HG03159 (cell line): ENCODE measurements around the gene SLC6A4.
"Not testable (repeated sequence)": the region's sequence is repeated elsewhere in the genome, so short reads cannot be mapped to it uniquely, and the experiment has no call there.

Source experiments
- ATAC-seq: cut with Tn5 transposase; IDR thresholded peaks from one replicate; pipeline ENCODE4 v1.9.1; 2021; ENCODE audit warnings: mild to moderate bottlenecking, moderate library complexity; ENCODE audit not compliant: unreplicated experiment

The SLC6A4 gene

DNA sequence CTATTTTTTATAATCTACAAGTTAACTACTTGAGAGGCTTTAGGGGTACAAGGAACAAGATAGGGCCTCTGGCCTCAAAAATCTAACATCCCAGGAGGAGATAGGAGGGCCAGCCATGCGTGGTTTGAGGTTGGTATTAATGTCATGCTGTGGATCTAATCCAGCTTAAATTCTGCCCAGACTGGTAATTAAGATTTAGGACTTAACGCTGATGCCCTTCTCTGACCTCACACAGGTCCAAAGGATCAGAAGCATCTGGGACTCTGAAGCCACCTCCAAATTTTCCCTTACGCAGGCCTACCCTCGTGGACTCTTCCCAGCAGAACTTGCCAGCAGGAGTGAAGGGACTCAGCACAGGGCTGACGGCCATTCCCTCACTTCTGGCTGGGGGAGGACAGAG lies 15.1 kb downstream of the SLC6A4 start:
- no peak for ATAC-seq

DNA sequence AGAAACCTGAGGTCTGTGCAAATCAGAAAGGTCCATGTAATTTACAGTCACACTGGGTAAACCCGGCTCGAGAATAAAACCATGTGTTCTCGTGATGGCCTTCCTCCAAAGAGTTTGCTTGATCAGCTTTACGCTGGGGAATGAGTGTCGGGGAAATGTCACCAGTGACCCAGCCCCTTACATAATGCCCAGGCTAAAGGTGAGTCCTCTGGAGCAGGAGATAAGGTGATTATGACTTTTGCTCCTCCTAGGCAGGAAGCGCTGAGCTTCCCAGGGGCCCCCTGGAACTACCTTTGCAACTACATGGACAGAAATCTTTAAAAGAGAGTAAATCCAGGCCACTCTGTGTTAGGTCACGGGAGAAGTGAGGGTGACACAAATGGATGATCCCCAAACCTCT lies 15.7 kb downstream of the SLC6A4 start:
- ATAC-seq: no peak

DNA sequence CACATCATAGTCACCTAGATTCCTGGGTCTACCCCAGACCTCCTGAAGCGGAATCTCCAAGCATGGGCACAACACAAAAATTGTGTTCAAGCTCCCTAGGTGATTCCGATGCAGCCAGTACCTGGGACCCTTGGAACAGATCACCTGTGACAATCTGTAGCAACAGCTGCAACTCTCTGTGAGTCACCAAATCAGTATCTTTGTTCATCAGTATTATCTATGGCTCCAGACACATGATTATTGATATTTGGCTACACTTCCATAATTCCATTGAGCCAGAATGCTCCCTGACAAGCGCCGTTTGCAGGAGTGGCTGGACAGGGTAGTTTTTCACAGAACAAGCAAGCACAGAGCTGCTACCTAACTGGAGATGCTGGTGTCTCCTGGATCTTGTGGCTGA lies 16.2 kb downstream of the SLC6A4 start:
- no peak for ATAC-seq

DNA sequence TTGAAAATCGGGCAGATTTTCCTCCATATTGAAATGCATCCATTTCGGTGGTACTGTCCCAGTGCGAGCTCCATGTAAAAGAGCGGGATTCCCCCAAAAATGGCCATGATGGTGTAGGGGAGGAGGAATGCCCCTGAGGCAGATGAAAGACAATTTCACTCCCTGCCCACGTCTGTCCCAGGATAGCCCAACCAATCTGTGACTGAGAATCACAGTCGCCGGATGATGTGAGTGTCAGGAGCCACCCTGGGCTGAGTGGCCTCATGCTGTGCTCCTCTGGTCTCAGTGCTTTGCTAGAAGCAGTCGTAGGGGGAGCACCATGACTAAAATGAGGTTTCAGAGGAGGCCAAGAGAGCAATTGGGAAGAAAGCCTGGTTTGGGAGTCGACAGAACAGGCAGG lies 16.7 kb downstream of the SLC6A4 start:
- no peak for ATAC-seq

DNA sequence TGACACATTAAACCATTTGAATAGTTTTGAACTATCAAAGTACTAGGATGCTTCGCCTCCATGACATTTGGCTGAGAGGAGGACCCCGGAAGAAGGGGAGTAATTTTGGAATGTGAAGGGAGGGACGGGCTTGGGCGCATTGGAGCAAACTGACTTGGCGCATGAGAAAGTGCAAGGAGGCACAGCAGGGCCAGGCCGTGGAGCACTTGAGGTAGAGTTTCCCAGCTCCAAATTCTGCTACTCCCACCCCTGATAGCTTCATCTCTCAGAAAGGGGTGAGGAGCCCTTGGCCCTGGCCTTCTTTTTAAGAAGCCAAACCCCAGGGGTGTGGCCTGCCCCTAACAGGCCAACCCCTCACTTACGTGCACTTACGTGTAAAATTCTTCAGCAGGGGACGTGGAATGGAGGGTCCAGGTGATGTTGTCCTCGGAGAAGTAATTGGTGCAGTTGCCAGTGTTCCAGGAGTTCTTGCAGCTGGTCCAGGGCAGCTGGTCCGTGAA lies 17.7 kb downstream of the SLC6A4 start:
- no peak for ATAC-seq

DNA sequence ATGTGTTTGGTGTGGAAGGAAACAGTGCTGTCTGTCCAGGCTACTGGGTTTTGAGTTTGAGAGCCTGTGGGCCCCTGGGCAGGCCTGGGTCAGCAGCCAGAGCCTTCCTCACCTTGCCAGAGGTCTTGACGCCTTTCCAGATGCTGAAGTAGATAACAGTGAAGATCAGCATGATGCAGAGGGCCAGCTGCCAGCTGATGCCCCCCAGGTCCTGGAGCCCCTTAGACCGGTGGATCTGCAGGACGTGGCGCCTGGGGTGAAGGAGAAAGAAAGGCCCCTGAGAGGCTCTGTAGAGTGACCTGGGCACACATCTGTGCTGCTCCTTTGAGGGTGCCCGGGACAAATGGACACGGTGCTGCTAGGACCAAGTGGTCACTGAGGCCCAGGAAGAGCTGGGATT lies 18.4 kb downstream of the SLC6A4 start:
- no peak for ATAC-seq

DNA sequence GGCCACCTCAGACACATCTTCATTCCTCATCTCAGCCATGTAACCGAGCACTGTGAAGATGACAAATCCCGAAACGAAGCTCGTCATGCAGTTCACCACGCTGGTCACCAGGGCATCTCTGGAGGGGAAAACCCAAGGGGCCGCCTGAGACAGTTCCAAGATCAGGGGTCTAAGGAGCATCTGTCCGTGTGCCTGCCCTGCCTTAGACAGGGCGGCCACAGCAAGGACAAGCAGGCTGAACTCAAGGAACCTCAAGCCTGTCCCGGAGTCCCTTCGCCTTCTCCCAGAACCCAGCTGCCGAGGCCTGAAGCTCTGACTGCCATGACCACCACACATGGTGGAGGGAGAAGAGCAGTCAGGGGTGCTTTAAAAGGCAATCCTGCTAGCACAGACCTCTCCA lies 22.7 kb downstream of the SLC6A4 start:
- ATAC-seq: no peak

DNA sequence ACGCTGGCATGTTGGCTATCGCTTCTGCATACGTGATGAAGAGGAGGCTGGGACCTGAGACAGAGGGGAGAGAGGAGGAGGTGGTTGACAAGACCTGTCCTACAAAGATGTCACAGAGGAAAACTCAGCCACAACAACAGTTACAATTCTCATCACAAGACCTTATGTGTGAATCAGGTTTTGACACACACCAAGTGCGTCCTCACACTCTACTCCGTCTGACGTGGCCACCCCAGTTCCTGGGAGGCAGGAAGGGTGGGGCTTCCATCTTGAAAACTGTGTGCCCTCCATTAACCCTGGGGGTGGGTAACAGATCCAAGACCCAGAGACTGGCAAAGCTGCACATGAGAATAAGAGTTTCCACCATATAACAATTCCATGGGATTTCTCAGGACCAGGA lies 24.1 kb downstream of the SLC6A4 start:
- ATAC-seq: no peak

DNA sequence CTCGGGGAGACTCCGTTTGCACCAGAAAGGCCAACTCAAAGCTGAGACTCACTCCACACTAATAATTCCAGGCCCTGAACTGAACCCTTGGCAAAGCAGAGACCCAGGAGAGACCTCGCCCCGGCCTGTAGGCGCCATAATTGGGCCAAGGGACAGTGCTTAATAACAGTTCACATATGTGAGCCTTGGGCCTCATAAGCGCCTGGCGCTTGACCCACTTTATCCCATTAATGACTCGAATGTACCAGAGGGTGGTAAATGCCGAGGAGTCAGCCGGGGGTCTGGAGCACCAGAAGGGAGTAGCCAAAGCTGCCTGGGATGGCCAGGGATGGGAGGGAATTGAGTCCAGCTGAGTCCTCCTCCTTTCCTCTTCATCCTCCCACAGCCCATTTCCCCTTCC lies 24.6 kb downstream of the SLC6A4 start:
- no peak for ATAC-seq

DNA sequence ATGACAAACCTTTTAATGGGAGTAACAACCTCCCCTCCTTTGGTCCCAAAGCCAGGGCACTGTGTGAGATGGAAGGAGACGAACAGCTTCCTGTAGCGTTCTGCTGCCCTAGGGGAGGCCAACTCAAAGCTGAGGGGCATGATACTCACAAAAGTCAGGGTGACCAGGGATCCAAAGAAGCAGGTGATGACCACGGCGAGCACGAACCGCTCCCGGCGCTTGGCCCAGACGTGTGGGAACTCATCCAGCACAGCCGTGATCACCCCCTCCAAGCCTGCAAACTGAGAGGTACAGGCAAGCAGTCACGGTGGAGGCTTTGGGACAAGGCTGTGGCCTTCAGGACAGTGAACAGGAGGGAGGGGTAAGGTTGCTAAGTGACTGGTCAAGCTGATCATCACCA lies 25.1 kb downstream of the SLC6A4 start:
- ATAC-seq: no peak

DNA sequence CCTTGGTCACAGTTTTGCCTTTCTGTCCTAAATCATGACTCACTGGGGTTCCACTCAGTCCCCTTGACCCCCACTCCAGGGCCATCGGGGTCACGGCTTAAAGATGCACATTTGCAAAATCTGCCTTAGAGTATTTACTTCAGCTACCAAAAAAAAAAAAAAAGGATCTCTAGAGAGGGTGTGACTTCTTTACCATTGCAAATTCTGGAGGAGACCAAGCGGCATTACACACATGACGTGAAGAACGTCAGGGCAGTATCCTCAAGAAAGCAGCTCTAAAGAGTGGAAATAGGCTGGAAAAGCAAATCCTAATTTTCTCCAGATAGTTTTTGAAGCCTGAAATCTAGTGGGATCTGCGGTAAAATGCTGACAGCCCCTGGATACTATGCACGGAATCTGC lies 25.6 kb downstream of the SLC6A4 start:
- no peak for ATAC-seq

DNA sequence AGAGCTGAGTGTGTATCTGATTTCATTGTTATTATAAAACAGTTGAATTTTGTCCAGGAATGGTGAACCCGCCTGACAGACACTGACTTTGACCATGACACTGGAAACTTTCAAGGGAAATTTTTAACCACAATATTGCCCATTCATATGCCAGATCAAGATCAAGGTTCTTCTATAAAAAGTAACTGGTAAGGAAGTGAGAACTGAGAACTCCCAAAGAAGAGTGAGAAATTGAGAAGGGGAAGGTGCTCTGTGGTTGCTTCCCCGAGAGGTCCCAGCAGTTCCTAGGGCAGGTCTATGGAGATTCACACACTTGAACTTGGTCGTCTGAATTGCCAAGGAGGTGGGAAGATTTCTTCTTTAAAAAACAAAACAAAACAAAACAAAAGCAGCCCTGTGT lies 27.3 kb downstream of the SLC6A4 start:
- no peak for ATAC-seq

DNA sequence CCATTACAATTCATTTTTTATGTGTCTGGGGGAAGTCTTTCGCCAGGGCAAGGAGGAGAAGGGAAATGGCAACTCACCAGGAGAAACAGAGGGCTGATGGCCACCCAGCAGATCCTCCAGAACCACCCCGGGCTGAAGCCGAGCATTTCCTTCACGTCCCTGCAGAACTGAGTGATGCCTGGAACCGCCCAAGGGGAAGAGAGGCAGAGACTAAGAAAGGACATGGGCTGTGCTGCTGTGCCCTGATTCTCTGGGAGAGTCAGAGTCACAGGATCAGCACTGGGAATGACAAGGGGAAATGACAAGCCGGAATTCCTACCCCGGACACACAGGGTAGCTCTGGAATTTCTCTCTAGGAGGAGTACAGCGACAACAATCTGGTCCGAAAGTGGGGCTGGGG lies 27.8 kb downstream of the SLC6A4 start:
- no peak for ATAC-seq

DNA sequence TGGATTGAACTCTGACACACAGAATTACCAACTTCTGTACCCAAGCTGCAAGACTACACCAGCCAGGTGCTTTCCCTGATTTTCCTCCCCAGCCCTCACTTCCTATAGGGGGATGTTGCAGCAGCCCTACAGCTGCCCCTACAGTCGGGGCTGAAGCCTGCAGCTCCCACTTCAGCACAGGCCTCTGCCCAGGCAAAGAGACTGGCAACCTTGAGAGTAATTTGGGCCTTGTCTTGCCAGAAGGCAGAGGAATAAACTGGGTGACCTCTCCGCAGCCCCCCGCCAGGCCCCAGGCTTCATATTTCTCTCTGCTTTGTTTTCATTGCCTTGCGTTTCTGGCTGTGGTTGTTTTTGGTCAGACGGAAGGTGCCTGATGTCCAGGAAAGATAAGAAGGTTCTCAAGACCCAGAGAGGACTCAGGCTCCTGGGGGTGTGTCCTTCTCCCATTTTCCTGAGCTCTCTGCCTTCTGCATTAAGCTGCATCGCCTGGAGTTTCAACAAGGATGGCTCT lies 32.0 kb downstream of the SLC6A4 start:
- no peak for ATAC-seq

DNA sequence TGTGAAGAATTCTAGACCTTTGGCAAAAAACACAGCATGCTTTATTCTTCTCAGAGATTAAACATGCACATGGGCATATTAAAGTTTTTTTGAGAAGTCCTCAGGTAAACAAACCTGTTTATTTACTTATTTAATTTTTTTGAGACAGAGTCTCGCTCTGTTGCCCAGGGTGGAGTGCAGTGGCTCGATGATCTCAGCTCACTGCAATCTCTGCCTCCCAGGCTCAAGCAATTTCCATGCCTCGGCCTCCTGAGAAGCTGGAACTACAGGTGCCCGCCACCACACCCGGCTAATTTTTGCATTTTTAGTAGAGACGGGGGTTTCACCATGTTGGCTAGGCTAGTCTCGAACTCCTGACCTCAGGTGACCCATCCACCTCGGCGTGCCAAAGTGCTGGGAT lies 34.8 kb downstream of the SLC6A4 start:
- ATAC-seq: not testable (repeated sequence)

DNA sequence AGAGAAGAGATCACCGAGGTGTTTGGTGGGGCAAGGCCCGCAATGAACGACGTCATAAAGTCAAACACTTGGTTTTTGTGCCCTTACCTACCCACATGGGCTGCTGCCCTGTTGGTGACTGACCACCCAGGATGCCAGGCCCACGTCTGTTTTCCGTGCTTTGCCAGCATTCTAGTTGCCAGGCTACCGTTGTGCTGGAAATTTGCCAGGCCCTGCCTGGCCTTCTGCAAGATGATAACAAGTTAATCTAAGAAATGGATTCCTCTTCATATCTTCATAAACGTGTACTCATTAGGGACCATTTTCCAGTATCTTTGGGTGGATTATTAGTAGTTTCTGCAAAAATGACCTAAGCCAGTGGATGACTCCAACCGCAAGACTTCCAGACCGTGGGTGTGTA lies 35.4 kb downstream of the SLC6A4 start:
- no peak for ATAC-seq

DNA sequence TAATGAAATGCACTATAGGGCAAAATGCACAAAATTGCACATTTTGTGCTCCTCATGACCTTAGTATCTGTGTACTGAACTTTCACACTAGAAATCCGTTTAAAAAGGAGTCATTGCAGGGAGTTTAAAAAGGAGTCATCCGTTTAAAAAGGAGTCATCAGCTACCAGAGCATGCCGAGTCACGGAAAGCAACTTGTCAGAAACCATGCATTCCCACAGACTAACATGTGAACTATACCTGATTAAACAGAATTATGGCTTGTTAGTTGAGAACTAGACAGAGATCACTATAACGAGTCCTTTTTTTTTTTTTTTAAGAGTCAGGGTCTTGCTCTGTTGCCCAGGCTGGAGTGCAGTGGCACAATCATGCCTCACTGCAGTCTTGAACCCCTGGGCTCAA lies 35.9 kb downstream of the SLC6A4 start:
- ATAC-seq: no peak

DNA sequence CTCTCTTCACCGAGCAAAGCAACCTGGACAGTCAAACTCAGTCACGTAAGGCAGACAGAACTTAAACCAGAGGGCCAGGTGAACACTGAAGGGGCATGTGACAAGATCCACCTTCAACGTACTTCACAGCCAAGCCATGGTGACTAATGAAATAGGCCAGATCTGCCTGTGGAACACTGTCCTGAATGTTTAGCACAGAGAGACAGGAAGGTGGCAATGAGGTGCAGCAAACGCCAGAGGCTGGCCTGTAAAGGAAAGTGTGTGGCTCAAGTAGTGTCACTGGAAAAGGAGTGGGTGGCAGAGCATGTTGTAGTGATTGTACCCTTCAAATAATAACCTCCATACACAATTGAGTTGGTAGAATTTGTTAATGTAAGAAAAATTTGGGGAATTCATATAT lies 38.1 kb downstream of the SLC6A4 start:
- ATAC-seq: no peak

DNA sequence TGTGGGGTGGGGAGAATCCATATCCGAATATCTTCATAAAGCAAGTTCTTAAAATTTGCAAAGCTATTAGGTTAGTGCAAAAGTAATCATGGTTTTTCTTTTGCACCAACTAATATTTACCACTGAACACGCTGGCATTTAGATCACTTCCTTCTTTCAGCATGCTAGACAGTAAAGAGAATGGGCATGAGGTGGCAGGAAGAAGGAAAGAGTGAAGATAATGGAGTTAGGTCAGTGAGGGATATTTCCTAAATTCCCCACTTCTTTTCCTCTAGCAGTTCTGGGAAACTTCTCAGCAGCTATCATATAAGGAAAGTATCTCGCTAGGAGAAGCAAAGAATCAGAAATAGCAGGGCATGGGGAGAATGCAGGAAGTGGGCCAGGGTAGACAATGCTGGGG lies 39.0 kb downstream of the SLC6A4 start:
- ATAC-seq: no peak

DNA sequence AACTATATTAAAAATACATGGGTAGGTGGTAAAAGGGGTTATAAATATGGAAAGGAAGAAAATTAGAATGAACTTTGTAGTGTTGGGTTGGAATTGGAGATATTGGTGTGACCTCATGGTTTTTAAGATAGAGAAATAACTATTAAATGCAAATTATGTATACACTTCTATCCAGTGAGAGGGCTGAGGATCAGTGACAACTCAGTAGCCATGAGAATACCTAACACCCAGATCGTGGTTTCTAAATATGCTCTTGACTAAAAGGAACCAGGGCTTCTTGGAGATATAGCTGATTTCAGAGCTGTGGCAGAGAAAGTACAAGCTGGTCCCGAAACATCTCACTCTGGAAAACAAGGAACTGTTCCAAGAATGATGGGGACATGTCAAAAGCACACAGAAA lies 44.4 kb downstream of the SLC6A4 start:
- no peak for ATAC-seq

DNA sequence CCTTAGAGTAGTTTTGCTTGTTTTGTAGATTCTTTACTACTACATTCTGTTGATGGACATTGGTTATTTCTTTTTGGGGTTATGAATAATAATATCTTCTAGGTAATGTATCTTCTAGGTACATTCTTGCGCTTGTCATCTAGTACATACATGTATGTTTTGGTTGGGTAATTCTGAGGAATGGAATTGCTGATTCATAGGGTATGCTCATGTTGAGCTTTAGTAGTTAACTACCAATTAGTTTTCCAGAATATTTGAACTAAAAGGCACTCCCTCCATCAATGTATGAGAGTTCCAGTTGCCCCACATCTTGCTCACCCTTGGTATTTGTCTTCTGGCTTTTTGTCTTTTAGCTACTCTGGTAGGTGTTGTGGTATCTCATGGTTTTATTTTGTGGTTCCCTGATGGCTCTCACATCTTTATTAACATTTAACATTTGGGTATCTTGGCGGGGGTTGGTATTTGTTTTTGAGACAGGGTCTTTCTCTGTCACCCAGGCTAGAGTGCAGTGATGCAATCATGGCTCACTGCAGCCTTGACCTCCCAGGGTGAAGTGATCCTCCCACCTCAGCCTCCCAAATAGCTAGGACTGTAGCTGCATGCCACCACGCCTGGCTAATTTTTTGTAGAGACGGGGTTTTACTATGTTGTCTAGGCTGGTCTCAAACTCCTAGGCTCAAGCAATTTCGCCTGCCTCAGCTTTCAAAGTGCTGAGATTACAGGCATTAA lies 47.1 kb downstream of the SLC6A4 start:
- no peak for ATAC-seq

DNA sequence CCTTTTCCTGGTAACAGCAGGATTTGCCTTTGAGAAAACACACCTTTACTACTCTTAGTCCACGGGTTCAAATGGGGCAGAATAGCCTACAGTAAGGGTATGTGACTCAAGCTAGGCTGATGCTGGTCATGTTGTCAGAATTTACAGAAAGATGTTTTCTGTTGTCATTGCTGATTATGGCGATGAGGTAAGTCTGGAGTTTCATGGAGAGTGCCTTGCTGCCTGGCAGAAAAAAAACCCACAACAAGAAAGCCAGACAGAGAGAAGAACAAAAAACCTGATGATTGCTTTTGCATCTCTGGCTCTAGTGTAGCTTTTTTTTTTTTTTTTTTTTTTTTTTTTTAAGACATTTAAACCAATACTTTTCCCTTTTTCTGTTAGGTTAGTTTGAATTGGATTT lies 47.9 kb downstream of the SLC6A4 start:
- no peak for ATAC-seq

DNA sequence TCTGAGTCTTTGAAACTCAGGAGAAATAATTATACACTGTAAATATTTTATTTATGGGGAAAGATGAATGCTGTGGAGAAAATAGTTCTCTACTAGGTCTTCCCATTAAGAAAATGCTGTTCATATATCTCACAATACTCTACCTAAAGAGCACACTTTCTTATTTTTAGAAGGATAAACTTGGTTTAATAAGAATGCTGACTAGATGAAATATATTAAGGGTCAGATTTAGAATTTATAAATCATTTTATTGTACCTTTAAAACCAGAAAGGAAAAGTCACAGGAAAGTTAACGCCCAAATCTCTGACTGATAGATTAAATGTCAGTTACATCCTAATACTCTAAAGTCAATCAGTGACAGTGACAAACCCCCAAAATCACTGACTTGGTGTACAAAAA lies 48.7 kb downstream of the SLC6A4 start:
- no peak for ATAC-seq
